Umbilical cord (tissue), 2 donors: ENCODE data around the gene LRMDA. TPM values are rescaled to one million over a fixed set of nuclear protein-coding genes. Genes with fewer than 3 reads are reported as not detected.

Source experiments
- DNase-seq: peaks from one replicate; pipeline ENCODE4 v3.0.0-alpha.2; 2015; ENCODE audit warnings: low spot score
- total RNA-seq: library from RNA; depleted of rRNA; stranded (reverse); fragments of >200 nt; gene quantifications from one replicate; pipeline ENCODE4 v1.2.3, GENCODE V29; 2014; ENCODE audit warnings: low replicate concordance; ENCODE audit not compliant: insufficient read depth

LRMDA gene
- 1.7 TPM for total RNA-seq

- DNase-seq: peak; percentile 39
Measured at GRCh38 chr10:75431180-75432111, at the start of gene LRMDA. Gene LRMDA, plus strand, starts transcription at chr10:75431624.

DNA sequence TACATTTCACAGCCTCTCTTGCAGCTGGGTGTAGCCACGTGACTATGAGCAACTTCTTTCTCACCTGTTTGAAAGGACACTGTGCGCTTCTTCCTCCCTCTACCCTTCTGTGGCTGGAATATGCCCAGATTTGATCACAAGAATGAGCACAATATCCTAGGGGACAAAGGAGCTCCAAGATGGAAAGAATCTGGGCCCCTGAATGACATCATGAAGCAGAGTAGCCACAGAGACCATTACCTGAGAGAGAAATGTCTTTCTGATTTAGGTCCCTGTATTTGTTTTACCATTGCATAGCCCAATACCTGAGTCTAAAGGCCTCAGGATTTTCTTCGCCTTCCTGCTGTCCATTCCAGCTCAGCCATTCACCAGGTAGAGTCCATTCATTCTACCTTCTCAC, 45.3 kb upstream of the LRMDA start:
- DNase-seq: no peak

DNA sequence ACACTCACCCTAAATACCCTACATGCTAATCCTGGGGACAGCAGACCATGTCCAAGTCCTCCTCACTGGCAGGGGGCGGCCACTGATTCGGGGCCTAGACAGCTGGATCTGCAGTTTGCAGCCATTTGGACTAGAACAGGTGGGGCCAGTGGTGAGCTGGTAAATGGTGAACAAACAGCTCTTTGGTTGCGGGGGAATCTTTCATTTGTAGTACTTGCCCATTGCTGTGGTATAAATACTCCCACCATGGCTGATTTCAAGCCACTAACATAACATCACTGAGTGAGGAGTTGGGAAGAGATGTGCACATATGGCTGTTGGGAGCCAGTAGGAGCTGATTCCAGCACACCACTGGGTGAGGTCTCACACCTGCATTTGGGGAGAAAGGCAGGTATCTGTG, 43.3 kb upstream of the LRMDA start:
- DNase-seq: no peak

- no peak for DNase-seq
Measured at GRCh38 chr10:75390178-75390577, 41.2 kb upstream of the LRMDA start.

DNA sequence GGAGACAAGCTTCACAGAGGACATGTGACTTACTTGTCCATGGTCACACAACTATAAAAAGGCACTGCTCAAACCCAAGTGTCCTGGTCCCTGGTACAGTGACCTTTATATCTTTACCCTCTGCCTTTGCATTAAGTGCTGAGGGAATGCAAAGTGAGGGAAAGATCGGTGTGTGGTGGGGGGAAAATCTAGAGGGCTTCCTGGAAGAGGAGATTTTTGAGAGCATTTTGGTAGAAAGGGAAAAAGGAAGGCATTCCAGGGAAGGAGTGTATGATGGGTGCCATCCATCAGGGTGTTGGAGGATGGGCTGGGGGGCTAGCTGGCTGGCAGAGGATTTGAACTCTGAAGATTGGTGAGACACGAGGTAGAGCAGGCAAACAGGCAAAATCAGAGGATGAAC, 39.2 kb upstream of the LRMDA start:
- DNase-seq: no peak

DNA sequence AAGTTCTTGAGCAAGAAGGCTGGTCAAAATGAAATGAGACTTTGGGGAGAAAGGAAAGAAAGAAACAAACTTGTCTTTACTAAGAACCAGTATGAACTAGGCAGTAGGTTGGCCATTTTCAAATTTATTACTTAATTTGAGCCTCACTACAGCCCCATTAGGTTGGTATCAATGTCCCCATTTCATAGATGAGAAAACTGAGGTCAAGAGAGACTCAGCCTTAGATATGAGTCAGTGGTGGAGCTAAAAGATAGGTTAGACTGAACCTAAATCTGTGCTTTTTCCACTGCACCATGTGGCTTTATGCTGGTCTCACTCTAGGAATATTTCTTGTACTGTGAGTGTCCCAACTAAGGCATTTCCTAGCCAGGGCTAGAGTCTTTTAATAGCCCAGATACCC, 38.7 kb upstream of the LRMDA start:
- DNase-seq: no peak

DNA sequence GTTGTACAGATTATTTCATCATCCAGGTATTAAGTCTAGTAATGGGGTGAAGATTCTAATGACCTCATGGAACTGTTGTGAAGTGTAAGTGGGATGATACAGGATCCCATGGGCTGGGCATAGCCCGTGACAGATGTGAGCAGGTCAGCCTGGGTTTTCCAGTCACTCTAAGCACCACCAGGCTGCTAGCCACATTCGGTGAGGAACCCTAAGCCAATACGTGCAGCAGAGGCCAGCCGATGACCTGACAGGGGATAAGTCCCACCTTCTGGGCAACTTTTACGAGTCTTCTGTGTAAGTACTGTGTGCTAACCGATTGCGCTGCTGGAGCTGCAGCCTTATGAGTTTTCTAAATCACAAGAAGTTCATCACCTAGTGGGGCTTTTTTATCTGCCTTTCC, 37.2 kb upstream of the LRMDA start:
- DNase-seq: no peak

GRCh38 chr10:75395066-75395931, 36.1 kb upstream of the LRMDA start:
- DNase-seq: peak; percentile 57

DNA sequence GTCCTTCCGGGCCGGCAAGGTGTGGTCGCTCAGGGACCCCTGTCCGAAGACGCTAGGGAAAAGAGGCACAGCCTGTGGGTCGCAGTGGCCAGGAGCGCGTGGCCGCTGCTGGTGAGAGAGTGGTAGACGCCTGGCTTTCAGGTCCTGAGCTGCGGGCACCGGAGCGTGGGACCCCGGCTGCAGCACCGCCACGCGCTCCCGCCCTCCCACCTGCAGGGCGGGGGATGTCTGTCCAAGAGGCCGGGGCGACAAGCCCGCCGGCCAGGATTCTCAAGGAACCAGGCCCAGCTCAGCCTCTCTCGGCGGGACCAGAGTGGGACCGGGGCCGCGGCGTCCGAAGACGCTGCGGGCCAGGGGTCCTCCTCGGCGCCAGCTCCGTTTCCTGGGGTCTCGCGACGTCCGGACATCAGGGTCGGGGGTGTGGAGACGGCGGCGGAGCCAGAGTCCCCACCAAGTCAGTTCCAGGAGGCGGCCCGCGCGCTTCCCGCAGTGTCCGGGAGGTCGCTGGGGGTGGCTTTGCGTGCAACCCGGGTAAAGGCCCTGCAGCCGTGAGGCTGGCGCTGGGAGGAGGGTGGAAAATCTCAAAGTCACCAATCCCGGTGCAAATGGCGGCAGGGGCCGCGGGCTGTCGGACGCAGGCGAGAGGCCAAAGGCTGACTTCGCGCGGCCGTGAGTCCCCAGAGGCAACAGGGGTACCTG, 35.3 kb upstream of the LRMDA start:
- DNase-seq: peak; percentile 26

GRCh38 chr10:75396631-75397495, 34.6 kb upstream of the LRMDA start:
- peak; percentile 27 for DNase-seq

DNA sequence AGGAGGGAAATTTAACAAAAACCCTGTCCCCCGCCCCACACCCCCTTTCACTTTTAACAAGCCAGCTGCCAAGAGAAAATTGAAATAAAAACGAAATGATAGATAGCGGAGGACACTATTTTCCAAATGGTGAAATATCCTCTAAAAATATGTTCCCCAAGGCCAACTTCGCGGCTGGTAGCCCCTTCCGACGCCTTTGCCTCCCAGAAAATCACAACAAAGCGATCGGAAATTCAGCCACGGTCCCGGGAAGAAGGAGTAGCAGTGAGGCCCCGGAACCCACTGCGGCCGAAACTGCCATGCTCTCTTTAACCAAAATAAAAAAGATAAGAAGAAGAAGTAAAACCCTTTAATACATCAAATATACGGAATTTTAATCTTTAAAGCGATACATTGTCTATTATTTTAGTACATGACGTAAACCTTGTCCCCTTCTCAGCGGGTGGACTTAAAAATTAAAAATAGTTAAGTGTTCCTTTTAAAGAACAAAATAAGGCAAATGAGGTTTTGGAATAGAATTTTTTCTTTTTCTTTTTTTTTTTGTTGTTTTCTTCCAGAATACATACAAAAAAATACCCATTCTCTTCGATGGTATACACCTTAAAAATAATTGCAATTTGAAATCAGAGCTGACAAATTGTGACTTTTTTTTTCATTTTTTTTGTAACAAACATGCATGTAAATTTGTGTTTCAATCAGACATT, 33.8 kb upstream of the LRMDA start:
- peak; percentile 20 for DNase-seq

DNA sequence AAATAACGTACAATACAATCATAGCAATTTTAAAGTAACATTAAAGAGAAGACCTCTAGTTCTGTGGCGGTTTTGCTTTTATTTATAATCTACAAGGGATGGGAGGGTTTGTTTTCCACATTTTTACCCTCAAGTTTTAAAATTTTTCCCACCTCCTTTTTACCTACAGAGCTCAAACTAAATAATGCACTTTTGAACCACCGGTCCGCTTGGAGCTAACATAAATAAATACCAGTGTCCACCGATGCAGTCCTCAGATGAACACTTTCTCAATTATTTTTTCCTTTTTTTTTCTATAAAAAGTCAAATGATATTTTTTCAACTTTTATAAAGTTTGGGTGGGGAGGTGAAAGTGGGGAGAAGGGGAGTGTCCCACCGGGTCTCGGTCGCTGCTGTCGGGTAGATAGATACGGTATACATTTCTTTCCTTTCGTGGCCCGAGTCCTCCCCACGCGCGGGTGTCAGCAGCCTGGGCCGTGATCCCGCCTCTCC, 33.2 kb upstream of the LRMDA start:
- peak; percentile 19 for DNase-seq

- DNase-seq: peak; percentile 20
Measured at GRCh38 chr10:75398692-75399460, 32.5 kb upstream of the LRMDA start.

DNA sequence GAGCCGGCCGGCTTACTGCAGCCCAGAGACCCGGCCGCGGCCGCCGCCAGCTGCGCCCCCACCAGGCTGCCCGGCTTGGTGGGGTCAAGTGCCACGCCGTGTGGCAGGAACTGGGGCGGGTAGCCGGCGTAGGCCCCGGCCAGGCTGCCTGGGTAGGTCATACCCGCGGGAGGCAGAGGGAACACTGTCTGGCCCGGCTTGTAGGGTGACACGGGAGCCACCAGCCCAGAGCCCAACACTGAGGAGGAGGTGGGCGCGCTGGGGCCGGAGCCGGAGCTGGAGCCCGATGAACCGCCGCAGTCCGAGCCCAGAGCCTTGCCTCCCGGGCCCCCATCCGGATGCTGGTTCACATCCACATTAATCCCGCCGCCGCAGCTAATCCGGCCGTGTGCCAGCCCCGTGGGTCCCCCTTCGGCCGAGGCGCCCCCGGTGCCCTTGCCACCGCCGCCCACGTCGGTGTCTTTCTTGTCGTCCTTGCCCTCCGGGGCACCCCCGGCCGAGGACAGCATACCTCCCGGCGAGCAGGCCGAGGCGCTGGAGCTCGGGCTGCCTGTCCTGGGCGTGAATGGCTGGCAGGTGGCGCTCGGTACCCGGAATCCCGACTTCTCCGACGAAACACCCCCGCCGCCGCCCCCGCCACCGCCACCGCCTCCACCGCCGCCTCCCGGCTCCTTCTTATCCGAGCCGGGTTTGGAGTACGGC, 31.8 kb upstream of the LRMDA start:
- peak; percentile 77 for DNase-seq

DNA sequence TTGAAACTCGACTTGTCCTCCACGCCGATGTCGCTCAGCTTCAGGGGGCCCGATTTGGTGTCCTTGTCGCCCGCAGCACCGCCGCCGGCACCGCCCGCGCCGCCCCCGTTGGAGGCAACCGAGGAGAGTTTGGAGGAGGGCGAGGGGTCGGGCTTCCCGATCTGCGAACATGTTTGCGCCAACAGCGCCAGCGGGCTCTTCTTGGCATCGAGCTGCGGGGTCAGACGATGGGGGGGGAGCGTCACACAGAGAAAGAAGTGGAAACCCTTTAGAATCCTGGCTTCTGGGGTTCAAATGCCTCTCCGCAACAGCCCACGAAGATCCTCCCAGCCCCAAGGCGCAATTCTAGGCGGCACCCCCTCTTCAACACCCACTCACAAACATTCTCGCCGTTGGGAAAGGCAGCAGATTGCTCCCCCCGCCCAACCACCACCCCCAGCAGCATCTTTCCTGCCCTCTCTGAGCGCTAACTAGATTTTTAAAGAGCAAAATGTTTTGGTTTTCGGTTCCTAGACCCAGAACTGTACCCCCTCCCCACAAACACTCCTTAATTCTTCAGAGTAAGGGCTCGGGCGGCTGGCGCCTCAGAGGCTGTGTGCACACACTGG, 31.2 kb upstream of the LRMDA start:
- peak; percentile 42 for DNase-seq

GRCh38 chr10:75400771-75401568, 30.5 kb upstream of the LRMDA start:
- peak; percentile 75 for DNase-seq
